ENCODE measurements around the gene DNPH1.
A peak's percentile ranks its signal among the peaks of the same experiment; 100 is the strongest.

The DNPH1 gene

GRCh38 chr6:43181621-43181941, 47.7 kb downstream of the DNPH1 start:
- H3K4me3 ChIP-seq (ENCODE audit: low read depth, low read length), result peak overlapping the region; percentile 64
- TF ChIP-seq GLI4 (tag by site-specific recombination; IDR thresholded peaks at IDR 0.05) (peak; percentile 34; the same call in 1 of the 2 replicates), WT1 (tag by site-specific recombination; IDR thresholded peaks at IDR 0.05) (no peak; the same call in 1 of the 2 replicates), ZBTB21 (tag by site-specific recombination; IDR thresholded peaks at IDR 0.05) (peak; percentile 26; the same call in 1 of the 2 replicates), ZNF629 (tag by site-specific recombination; IDR thresholded peaks at IDR 0.05) (0 out of 2 replicates have a peak, but pooled peaks have one; percentile 31), KLF10 (tag by site-specific recombination; IDR thresholded peaks at IDR 0.05) (0 out of 2 replicates have a peak, but pooled peaks have one; percentile 3), ZNF223 (tag by site-specific recombination; IDR thresholded peaks at IDR 0.05) (no peak), ZNF488 (tag by site-specific recombination; IDR thresholded peaks at IDR 0.05) (no peak), PRDM1 (tag by site-specific recombination; IDR thresholded peaks at IDR 0.05) (peak; percentile 12; the same call in 1 of the 2 replicates)
- TF ChIP-seq, protein P1, sequence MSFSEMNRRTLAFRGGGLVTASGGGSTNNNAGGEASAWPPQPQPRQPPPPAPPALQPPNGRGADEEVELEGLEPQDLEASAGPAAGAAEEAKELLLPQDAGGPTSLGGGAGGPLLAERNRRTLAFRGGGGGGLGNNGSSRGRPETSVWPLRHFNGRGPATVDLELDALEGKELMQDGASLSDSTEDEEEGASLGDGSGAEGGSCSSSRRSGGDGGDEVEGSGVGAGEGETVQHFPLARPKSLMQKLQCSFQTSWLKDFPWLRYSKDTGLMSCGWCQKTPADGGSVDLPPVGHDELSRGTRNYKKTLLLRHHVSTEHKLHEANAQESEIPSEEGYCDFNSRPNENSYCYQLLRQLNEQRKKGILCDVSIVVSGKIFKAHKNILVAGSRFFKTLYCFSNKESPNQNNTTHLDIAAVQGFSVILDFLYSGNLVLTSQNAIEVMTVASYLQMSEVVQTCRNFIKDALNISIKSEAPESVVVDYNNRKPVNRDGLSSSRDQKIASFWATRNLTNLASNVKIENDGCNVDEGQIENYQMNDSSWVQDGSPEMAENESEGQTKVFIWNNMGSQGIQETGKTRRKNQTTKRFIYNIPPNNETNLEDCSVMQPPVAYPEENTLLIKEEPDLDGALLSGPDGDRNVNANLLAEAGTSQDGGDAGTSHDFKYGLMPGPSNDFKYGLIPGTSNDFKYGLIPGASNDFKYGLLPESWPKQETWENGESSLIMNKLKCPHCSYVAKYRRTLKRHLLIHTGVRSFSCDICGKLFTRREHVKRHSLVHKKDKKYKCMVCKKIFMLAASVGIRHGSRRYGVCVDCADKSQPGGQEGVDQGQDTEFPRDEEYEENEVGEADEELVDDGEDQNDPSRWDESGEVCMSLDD (tag by site-specific recombination; IDR thresholded peaks at IDR 0.05), result peak; percentile 69; the same call in 1 of the 2 replicates
- H3K36me3 ChIP-seq (ENCODE audit: control insufficient read depth in 2 of 2, insufficient read depth in 1 of 2, low read length in 2 of 2), result peaks cover 10 to 54% of the 10 kb centered on the region in 2 experiments
- ChIA-PET CTCF (interaction anchor here (1.4 kb wide), 1 partner anchor 47 kb away, joined by 5 read pairs; the partner anchor contains the start of gene DNPH1), POLR2A (interaction anchor here (0.8 to 1.9 kb wide), 12 partner anchors 9 to 399 kb away, joined by 4 to 12 read pairs (median 6); partner anchors contain the start of genes BICRAL, CUL7, KLC4 and KLHDC3)
- H3K4me1 ChIP-seq (ENCODE audit: control insufficient read depth, insufficient read depth, low read length), result peaks cover 3% of the 10 kb centered on the region; the same call in 1 of the 2 replicates
- H3K27ac ChIP-seq (ENCODE audit: extremely low read depth, low read depth, low read length), result peak overlapping the region; percentile 59
- no peaks in the 10 kb centered on the region for H3K9me3 ChIP-seq (ENCODE audit: control insufficient read depth, insufficient read depth, low read depth, low read length)

DNA sequence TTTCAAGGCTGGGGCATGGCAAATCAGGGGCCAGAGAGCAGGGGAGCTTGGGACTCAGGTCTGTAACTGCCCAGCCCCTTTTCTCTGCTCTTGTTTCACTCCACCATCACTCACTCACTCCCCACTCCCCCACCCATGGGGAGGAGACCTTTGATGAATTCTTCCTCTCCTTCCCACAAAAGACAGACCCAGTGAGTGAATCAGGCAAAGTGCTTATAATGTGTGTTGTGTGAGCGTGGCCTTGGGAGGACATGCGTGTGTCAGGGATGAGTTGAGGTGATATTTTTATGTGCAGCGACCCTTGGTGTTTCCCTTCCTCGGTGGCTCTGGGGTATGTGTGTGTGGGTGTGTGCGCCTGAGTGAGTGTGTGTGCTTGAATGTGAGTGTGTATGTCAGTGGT, 48.3 kb downstream of the DNPH1 start:
- Histone ChIP-seq H3K27ac (ENCODE audit: extremely low read depth, low read depth, low read length) (no peak overlapping the region), H3K36me3 (ENCODE audit: control insufficient read depth in 2 of 2, insufficient read depth in 1 of 2, low read length in 2 of 2) (peaks cover 16 to 55% of the 10 kb centered on the region in 2 experiments), H3K4me3 (ENCODE audit: low read depth, low read length) (no peak overlapping the region), H3K4me1 (ENCODE audit: control insufficient read depth, insufficient read depth, low read length) (peaks cover 3% of the 10 kb centered on the region; the same call in 1 of the 2 replicates), H3K9me3 (ENCODE audit: control insufficient read depth, insufficient read depth, low read depth, low read length) (no peaks in the 10 kb centered on the region)
- ChIA-PET CTCF (interaction anchor here (0.8 to 1.5 kb wide), 3 partner anchors 9 to 48 kb away, joined by 3 to 5 read pairs (median 4); partner anchors contain the start of gene DNPH1), POLR2A (no interaction called here)
- TF ChIP-seq, protein P1 (tag by site-specific recombination; IDR thresholded peaks at IDR 0.05), result no peak
- TF ChIP-seq ZEB2 (tag by site-specific recombination; IDR thresholded peaks at IDR 0.05) (no peak), ZNF514 (tag by site-specific recombination; IDR thresholded peaks at IDR 0.05) (no peak), ZFHX2 (tag by site-specific recombination; conservative IDR thresholded peaks at IDR 0.05) (peak; percentile 83), ZNF391 (tag by site-specific recombination; IDR thresholded peaks at IDR 0.05; ENCODE audit: borderline replicate concordance, low read depth) (0 out of 2 replicates have a peak, but pooled peaks have one; percentile 42), EGR2 (tag by site-specific recombination; IDR thresholded peaks at IDR 0.05; ENCODE audit: low read depth) (peak; percentile 74), PRDM10 (tag by site-specific recombination; IDR thresholded peaks at IDR 0.05) (peak; percentile 61; the same call in 1 of the 2 replicates), KLF1 (tag by site-specific recombination; IDR thresholded peaks at IDR 0.05) (peak; percentile 24; the same call in 1 of the 2 replicates)
- TF ChIP-seq, protein P2, sequence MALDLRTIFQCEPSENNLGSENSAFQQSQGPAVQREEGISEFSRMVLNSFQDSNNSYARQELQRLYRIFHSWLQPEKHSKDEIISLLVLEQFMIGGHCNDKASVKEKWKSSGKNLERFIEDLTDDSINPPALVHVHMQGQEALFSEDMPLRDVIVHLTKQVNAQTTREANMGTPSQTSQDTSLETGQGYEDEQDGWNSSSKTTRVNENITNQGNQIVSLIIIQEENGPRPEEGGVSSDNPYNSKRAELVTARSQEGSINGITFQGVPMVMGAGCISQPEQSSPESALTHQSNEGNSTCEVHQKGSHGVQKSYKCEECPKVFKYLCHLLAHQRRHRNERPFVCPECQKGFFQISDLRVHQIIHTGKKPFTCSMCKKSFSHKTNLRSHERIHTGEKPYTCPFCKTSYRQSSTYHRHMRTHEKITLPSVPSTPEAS (tag by site-specific recombination; IDR thresholded peaks at IDR 0.05), result peak; percentile 84
- TF ChIP-seq, protein P3, sequence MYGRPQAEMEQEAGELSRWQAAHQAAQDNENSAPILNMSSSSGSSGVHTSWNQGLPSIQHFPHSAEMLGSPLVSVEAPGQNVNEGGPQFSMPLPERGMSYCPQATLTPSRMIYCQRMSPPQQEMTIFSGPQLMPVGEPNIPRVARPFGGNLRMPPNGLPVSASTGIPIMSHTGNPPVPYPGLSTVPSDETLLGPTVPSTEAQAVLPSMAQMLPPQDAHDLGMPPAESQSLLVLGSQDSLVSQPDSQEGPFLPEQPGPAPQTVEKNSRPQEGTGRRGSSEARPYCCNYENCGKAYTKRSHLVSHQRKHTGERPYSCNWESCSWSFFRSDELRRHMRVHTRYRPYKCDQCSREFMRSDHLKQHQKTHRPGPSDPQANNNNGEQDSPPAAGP (tag by site-specific recombination; IDR thresholded peaks at IDR 0.05), result peak; percentile 67
- TF ChIP-seq, protein P4, sequence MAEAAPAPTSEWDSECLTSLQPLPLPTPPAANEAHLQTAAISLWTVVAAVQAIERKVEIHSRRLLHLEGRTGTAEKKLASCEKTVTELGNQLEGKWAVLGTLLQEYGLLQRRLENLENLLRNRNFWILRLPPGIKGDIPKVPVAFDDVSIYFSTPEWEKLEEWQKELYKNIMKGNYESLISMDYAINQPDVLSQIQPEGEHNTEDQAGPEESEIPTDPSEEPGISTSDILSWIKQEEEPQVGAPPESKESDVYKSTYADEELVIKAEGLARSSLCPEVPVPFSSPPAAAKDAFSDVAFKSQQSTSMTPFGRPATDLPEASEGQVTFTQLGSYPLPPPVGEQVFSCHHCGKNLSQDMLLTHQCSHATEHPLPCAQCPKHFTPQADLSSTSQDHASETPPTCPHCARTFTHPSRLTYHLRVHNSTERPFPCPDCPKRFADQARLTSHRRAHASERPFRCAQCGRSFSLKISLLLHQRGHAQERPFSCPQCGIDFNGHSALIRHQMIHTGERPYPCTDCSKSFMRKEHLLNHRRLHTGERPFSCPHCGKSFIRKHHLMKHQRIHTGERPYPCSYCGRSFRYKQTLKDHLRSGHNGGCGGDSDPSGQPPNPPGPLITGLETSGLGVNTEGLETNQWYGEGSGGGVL (tag by site-specific recombination; IDR thresholded peaks at IDR 0.05), result peak; percentile 25; the same call in 1 of the 2 replicates

Measured in HEK293 (cell line).